H9 (cell line): ENCODE data around the gene LDLRAD4. TPM values are rescaled to one million over a fixed set of nuclear protein-coding genes. Genes with fewer than 3 reads are reported as not detected.

Experiments used
- DNase-seq: peaks from one replicate; pipeline ENCODE4 v3.0.0-alpha.2; 2017
- H2AFZ ChIP-seq: one replicate; pipeline ENCODE4 v1.6.1; 2013; ENCODE audit warnings: mild to moderate bottlenecking, low read length, control low read depth, moderate library complexity
- H2AK5ac ChIP-seq: 2 replicates; pipeline ENCODE4 v1.6.1; 2013; ENCODE audit warnings: low read length, control low read depth, mixed read lengths; ENCODE audit not compliant: insufficient read length
- H2BK120ac ChIP-seq: one replicate; pipeline ENCODE4 v1.6.1; 2013; ENCODE audit warnings: low read depth, mild to moderate bottlenecking, low read length, control low read depth, inconsistent platforms; ENCODE audit not compliant: poor library complexity, severe bottlenecking
- H2BK12ac ChIP-seq: 2 replicates; pipeline ENCODE4 v1.6.1; 2013; ENCODE audit warnings: low read length, control low read depth, mixed read lengths, low read depth; ENCODE audit not compliant: insufficient read length
- H2BK15ac ChIP-seq: 2 replicates; pipeline ENCODE4 v1.6.1; 2013; ENCODE audit warnings: low read depth, low read length, control low read depth
- H2BK20ac ChIP-seq: one replicate; pipeline ENCODE4 v1.6.1; 2013; ENCODE audit warnings: low read depth, mild to moderate bottlenecking, low read length, control low read depth, inconsistent platforms; ENCODE audit not compliant: poor library complexity, severe bottlenecking
- H2BK5ac ChIP-seq: 2 replicates; pipeline ENCODE4 v1.6.1; 2013; ENCODE audit warnings: low read length, control low read depth, mixed read lengths; ENCODE audit not compliant: insufficient read length
- H3K14ac ChIP-seq: 2 replicates; pipeline ENCODE4 v1.6.1; 2013; ENCODE audit warnings: low read length, control low read depth; ENCODE audit not compliant: insufficient read depth
- H3K18ac ChIP-seq: 2 replicates; pipeline ENCODE4 v1.6.1; 2013; ENCODE audit warnings: low read depth, mild to moderate bottlenecking, mixed read lengths, low read length, control low read depth; ENCODE audit not compliant: insufficient read length
- H3K23ac ChIP-seq: 2 replicates; pipeline ENCODE4 v1.6.1; 2013; ENCODE audit warnings: low read length, control low read depth, mixed read lengths, low read depth; ENCODE audit not compliant: insufficient read length
- H3K23me2 ChIP-seq: 2 replicates; pipeline ENCODE4 v1.6.1; 2013; ENCODE audit warnings: low read depth, mild to moderate bottlenecking, mixed read lengths, low read length, control low read depth; ENCODE audit not compliant: insufficient read length, poor library complexity, severe bottlenecking
- H3K27ac ChIP-seq: 2 replicates; pipeline ENCODE4 v1.5.1; 2013; ENCODE audit warnings: low read length, control low read depth, mixed read lengths, low read depth; ENCODE audit not compliant: insufficient read length
- H3K27me3 ChIP-seq: 2 replicates; pipeline ENCODE4 v1.6.1; 2013; ENCODE audit warnings: low read length, control low read depth, inconsistent platforms; ENCODE audit not compliant: insufficient read depth
- H3K4ac ChIP-seq: 2 replicates; pipeline ENCODE4 v1.6.1; 2013; ENCODE audit warnings: low read depth, mild to moderate bottlenecking, control low read depth, inconsistent platforms, low read length, moderate library complexity
- H3K4me1 ChIP-seq: 2 replicates; pipeline ENCODE4 v1.6.1; 2013; ENCODE audit warnings: low read length, control low read depth, inconsistent platforms; ENCODE audit not compliant: insufficient read depth
- H3K4me2 ChIP-seq: 2 replicates; pipeline ENCODE4 v1.6.1; 2013; ENCODE audit warnings: low read length, control low read depth, mixed read lengths; ENCODE audit not compliant: insufficient read length, insufficient read depth
- H3K56ac ChIP-seq: 2 replicates; pipeline ENCODE4 v1.6.1; 2013; ENCODE audit warnings: low read depth, mild to moderate bottlenecking, mixed read lengths, low read length, control low read depth; ENCODE audit not compliant: insufficient read length
- H3K79me1 ChIP-seq: 2 replicates; pipeline ENCODE4 v1.6.1; 2013; ENCODE audit warnings: low read depth, mild to moderate bottlenecking, moderate library complexity, low read length, control low read depth, inconsistent platforms; ENCODE audit not compliant: insufficient read depth, poor library complexity, severe bottlenecking
- H3K79me2 ChIP-seq: 2 replicates; pipeline ENCODE4 v1.6.1; 2013; ENCODE audit warnings: low read length, control low read depth, inconsistent platforms; ENCODE audit not compliant: insufficient read depth
- H3K9ac ChIP-seq: 2 replicates; pipeline ENCODE4 v1.6.1; 2013; ENCODE audit warnings: low read length, control low read depth, mixed read lengths; ENCODE audit not compliant: insufficient read length; ENCODE audit errors: extremely low read depth
- H3K9me3 ChIP-seq: one replicate; pipeline ENCODE4 v1.6.1; 2013; ENCODE audit warnings: low read depth, low read length, inconsistent platforms; ENCODE audit not compliant: control insufficient read depth
- H3T11ph ChIP-seq: one replicate; pipeline ENCODE4 v1.6.1; 2013; ENCODE audit warnings: mild to moderate bottlenecking, low read length, control low read depth, inconsistent platforms
- H4K20me1 ChIP-seq: one replicate; pipeline ENCODE4 v1.6.1; 2013; ENCODE audit not compliant: control insufficient read depth, insufficient read length, insufficient read depth
- H4K5ac ChIP-seq: 2 replicates; pipeline ENCODE4 v1.6.1; 2013; ENCODE audit warnings: low read depth, mild to moderate bottlenecking, mixed read lengths, low read length, control low read depth; ENCODE audit not compliant: insufficient read length
- H4K8ac ChIP-seq: replicated peaks from 2 replicates; pipeline ENCODE4 v1.6.1; 2013; ENCODE audit warnings: low read length, control low read depth, mixed read lengths, low read depth; ENCODE audit not compliant: insufficient read length
- H4K91ac ChIP-seq: 2 replicates; pipeline ENCODE4 v1.6.1; 2013; ENCODE audit warnings: low read depth, mild to moderate bottlenecking, moderate library complexity, mixed read lengths, low read length, control low read depth; ENCODE audit not compliant: insufficient read length
- H3K27ac Mint-ChIP-seq, 3 experiments: 2 replicates in 2 of 3; 3 replicates in 1 of 3; pipeline ENCODE4 v1.8.0; 2020 to 2021; ENCODE audit warnings: mixed read lengths in 3 of 3, mild to moderate bottlenecking in 1 of 3, moderate library complexity in 1 of 3
- H3K27me3 Mint-ChIP-seq: 2 replicates; pipeline ENCODE4 v1.8.0; 2021; ENCODE audit warnings: low read depth, mild to moderate bottlenecking, moderate library complexity, mixed read lengths
- H3K36me3 Mint-ChIP-seq, 3 experiments: 2 replicates in 2 of 3; 3 replicates in 1 of 3; pipeline ENCODE4 v1.8.0; 2020 to 2021; ENCODE audit warnings: low read depth in 3 of 3, mixed read lengths in 3 of 3; ENCODE audit not compliant: insufficient read depth in 1 of 3
- H3K4me1 Mint-ChIP-seq, 2 experiments: 2 replicates each; pipeline ENCODE4 v1.8.0; 2020; ENCODE audit warnings: mixed read lengths in 2 of 2
- H3K4me3 Mint-ChIP-seq, 2 experiments: 2 replicates in 1 of 2; 3 replicates in 1 of 2; pipeline ENCODE4 v1.8.0; 2020 to 2021; ENCODE audit warnings: mild to moderate bottlenecking in 2 of 2, mixed read lengths in 2 of 2, moderate library complexity in 1 of 2
- H3K9me3 Mint-ChIP-seq, 2 experiments: 2 replicates in 1 of 2; 3 replicates in 1 of 2; pipeline ENCODE4 v1.8.0; 2020; ENCODE audit warnings: mild to moderate bottlenecking in 2 of 2, mixed read lengths in 2 of 2, moderate library complexity in 1 of 2
- CTCF ChIP-seq: fragments of 200-600 bp; sonication (generic); conservative IDR thresholded peaks from 3 replicates; pipeline ENCODE4 v1.8.0; 2021; ENCODE audit warnings: antibody characterized with exemption, mild to moderate bottlenecking
- WGBS: extraction: QIAGEN DNeasy Blood & Tissue Kit; methylation state at CpG from one replicate; pipeline ENCODE4 v1.1.7; 2013; ENCODE audit warnings: missing lambda C conversion rate, low lambda C conversion rate, mixed read lengths; ENCODE audit not compliant: insufficient read length; ENCODE audit errors: extremely low coverage; 5-methylcytosine and 5-hydroxymethylcytosine counted together
- total RNA-seq: library from RNA; stranded (reverse); gene quantifications from 2 replicates; pipeline ENCODE4 v1.2.1, GENCODE V29; 2021

Gene LDLRAD4
- total RNA-seq, 1 experiment from 2014 or later, result 3.9 TPM

DNA sequence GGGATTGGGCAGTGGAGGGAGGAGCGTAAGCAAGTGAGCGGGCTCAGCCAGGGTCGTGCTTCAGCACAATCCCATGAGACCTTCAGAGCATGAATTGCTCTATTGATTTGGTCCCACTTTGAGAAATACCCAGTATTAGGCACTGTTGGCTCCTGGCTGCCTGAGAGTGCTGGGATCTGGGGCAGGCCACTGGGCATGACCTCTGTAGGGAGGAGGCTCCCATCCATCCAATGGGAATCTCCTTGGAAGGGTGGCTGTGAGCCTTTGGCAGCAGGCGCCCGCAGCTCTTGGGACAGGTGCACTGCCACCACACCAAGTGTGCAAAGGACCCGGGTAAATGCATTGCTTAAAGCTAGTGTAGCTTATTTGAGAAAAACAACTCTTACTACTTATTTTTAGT is 137.5 kb downstream of the LDLRAD4 start:
- Histone ChIP-seq H3K23me2 (no peaks in the 10 kb centered on the region), H3K23ac (no peak overlapping the region), H3K9me3 (no peaks in the 10 kb centered on the region), H3K27ac (no peak overlapping the region), H4K5ac (no peak overlapping the region), H2BK5ac (no peak overlapping the region), H2AK5ac (no peak overlapping the region), H3K14ac (no peak overlapping the region), H2BK15ac (no peak overlapping the region), H2AFZ (no peak overlapping the region), H4K8ac (no peak overlapping the region), H3K56ac (no peak overlapping the region), H3K27me3 (no peaks in the 10 kb centered on the region), H3K79me1 (no peaks in the 10 kb centered on the region), H3K4ac (no peak overlapping the region), H2BK12ac (no peak overlapping the region), H3K18ac (no peak overlapping the region), H3K9ac (no peak overlapping the region), H4K91ac (no peak overlapping the region), H3K4me2 (no peak overlapping the region), H2BK120ac (no peak overlapping the region), H3K4me1 (no peaks in the 10 kb centered on the region), H4K20me1 (no peaks in the 10 kb centered on the region), H3T11ph (no peak overlapping the region), H2BK20ac (no peak overlapping the region), H3K79me2 (no peaks in the 10 kb centered on the region)
- no peak for DNase-seq
- no peak overlapping the region for H3K27ac Mint-ChIP-seq
- H3K27me3 Mint-ChIP-seq, result no peaks in the 10 kb centered on the region; the same call in 1 of the 2 replicates
- no peak overlapping the region for H3K4me3 Mint-ChIP-seq
- TF ChIP-seq CTCF, result no peak
- H3K36me3 Mint-ChIP-seq, result 0 out of 7 replicates have a peak, but pooled peaks cover 0 to 5% (median 0%) of the 10 kb centered on the region in 3 experiments
- H3K4me1 Mint-ChIP-seq, result peaks cover 0 to 3% of the 10 kb centered on the region in 2 experiments; a peak in 1 of 4 replicates
- no CpG with 5 or more reads among the region's 6 CpGs for WGBS
- peaks cover 8 to 17% of the 10 kb centered on the region in 2 experiments; a peak in 4 of 5 replicates for H3K9me3 Mint-ChIP-seq
